T1000 (cell line): Measurements from ENCODE around the gene RBM15B.
"Not testable (repeated sequence)": the region's sequence is repeated elsewhere in the genome, so short reads cannot be mapped to it uniquely, and the experiment has no call there.

Experiments used
- DNase-seq: peaks from one replicate; lab custom pipeline; 2025; ENCODE audit warnings: mixed read lengths; lab: John Stamatoyannopoulos, UW

RBM15B gene

GRCh38 chr3:51391075-51391565, at the start of gene RBM15B:
TSS of gene RBM15B (plus strand) at chr3:51391285. CDS start at chr3:51391400, 115 bp downstream.
- peak; percentile 97 for DNase-seq

GRCh38 chr3:51343918-51344687, 47.0 kb upstream of the RBM15B start:
- peak; percentile 48 for DNase-seq

- DNase-seq, result no peak
These were observed 40.3 kb upstream of the RBM15B start for GRCh38 chr3:51350751-51351150.

GRCh38 chr3:51353131-51353530, 38.0 kb upstream of the RBM15B start:
- no peak for DNase-seq

GRCh38 chr3:51353691-51354090, 37.4 kb upstream of the RBM15B start:
- DNase-seq, result no peak

- no peak for DNase-seq
These were observed 36.9 kb upstream of the RBM15B start for GRCh38 chr3:51354172-51354571.

- DNase-seq, result no peak
These were observed 36.1 kb upstream of the RBM15B start for GRCh38 chr3:51354731-51355615.

GRCh38 chr3:51355891-51356578, 35.0 kb upstream of the RBM15B start:
- DNase-seq, result no peak

- no peak for DNase-seq
These were observed 33.2 kb upstream of the RBM15B start for GRCh38 chr3:51357856-51358255.

- DNase-seq, result no peak
These were observed 32.1 kb upstream of the RBM15B start for GRCh38 chr3:51358981-51359380.

- no peak for DNase-seq
These were observed 30.3 kb upstream of the RBM15B start for GRCh38 chr3:51360806-51361205.

GRCh38 chr3:51361746-51362145, 29.3 kb upstream of the RBM15B start:
- no peak for DNase-seq

- no peak for DNase-seq
These were observed 28.6 kb upstream of the RBM15B start for GRCh38 chr3:51362476-51362875.

GRCh38 chr3:51368276-51368675, 22.8 kb upstream of the RBM15B start:
- not testable (repeated sequence) for DNase-seq

- DNase-seq, result peak; percentile 34
These were observed 19.0 kb upstream of the RBM15B start for GRCh38 chr3:51371943-51372557.

GRCh38 chr3:51373658-51374421, 17.2 kb upstream of the RBM15B start:
- no peak for DNase-seq

- DNase-seq, result no peak
These were observed 16.6 kb upstream of the RBM15B start for GRCh38 chr3:51374456-51374855.

- no peak for DNase-seq
These were observed 15.9 kb upstream of the RBM15B start for GRCh38 chr3:51375136-51375535.

- no peak for DNase-seq
These were observed 15.5 kb upstream of the RBM15B start for GRCh38 chr3:51375571-51375970.

- DNase-seq, result no peak
These were observed 13.0 kb upstream of the RBM15B start for GRCh38 chr3:51378065-51378464.

GRCh38 chr3:51378726-51379125, 12.4 kb upstream of the RBM15B start:
- DNase-seq, result no peak
